Measurements from ENCODE around the gene HAUS7. TPM values are rescaled to one million over a fixed set of nuclear protein-coding genes. Genes with fewer than 3 reads are reported as not detected.
"Not testable (repeated sequence)": the region's sequence is repeated elsewhere in the genome, so short reads cannot be mapped to it uniquely, and the experiment has no call there.

The HAUS7 gene
- total and polyA plus RNA-seq, 4 donors = 11.3 to 42.9 (median 28.0) TPM

- no peak overlapping the region for H3K9ac ChIP-seq (ENCODE audit: insufficient read depth in 1 of 2, low read length in 2 of 2)
- no peaks in the 10 kb centered on the region for H3K4me1 ChIP-seq (ENCODE audit: control insufficient read depth in 5 of 5, insufficient read depth in 5 of 5, low read length in 5 of 5)
- H3K27ac ChIP-seq (ENCODE audit: low read depth in 1 of 2, low read length in 1 of 2) = no peak overlapping the region
- ATAC-seq (ENCODE audit: insufficient read depth, low FRiP score) (no peak), DNase-seq (no peak)
- H3K36me3 ChIP-seq (ENCODE audit: control insufficient read depth in 4 of 4, insufficient read depth in 4 of 4, low read length in 4 of 4) = no peaks in the 10 kb centered on the region
- H3K9me3 ChIP-seq (ENCODE audit: control insufficient read depth in 4 of 4, insufficient read depth in 3 of 4, low read length in 3 of 4) = no peaks in the 10 kb centered on the region
- 89 to 91% methylated on average over 9 of the region's 9 CpGs for WGBS, 2 donors
- no peaks in the 10 kb centered on the region for H3K27me3 ChIP-seq (ENCODE audit: control insufficient read depth in 3 of 3, insufficient read depth in 3 of 3, low read length in 2 of 3)
- no peak overlapping the region for H3K4me3 ChIP-seq
- no peak for TF ChIP-seq CTCF (IDR thresholded peaks at IDR 0.05; ENCODE audit: control extremely low read depth, extremely low read depth)
Observed at GRCh38 chrX:153406011-153406410, 64.4 kb downstream of the HAUS7 start.

DNA sequence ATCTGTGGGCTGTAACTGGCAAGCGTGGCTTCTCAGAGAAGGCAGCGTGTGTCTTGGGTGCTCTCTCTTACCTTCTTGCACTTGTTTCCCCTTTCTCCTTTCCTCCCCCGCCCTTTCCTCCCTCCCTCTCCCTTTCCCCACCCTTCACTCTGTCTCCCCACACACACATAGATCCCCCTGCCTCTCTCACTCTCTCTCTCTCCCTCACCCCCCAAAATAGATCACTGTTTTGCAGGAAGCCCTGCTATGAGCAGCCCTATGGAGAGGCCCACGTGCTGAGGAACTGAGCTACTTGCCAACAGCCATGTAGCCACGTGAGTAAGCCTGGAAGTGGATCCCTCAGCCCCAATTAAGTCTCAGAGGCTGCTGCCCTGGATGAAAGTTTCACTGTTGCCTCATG, 65.0 kb downstream of the HAUS7 start:
- Histone ChIP-seq H3K4me1 (ENCODE audit: control insufficient read depth in 5 of 5, insufficient read depth in 5 of 5, low read length in 5 of 5) (no peaks in the 10 kb centered on the region), H3K4me3 (no peak overlapping the region), H3K27me3 (ENCODE audit: control insufficient read depth in 3 of 3, insufficient read depth in 3 of 3, low read length in 2 of 3) (no peaks in the 10 kb centered on the region), H3K27ac (ENCODE audit: low read depth in 1 of 2, low read length in 1 of 2) (no peak overlapping the region), H3K9me3 (ENCODE audit: control insufficient read depth in 4 of 4, insufficient read depth in 3 of 4, low read length in 3 of 4) (no peaks in the 10 kb centered on the region), H3K36me3 (ENCODE audit: control insufficient read depth in 4 of 4, insufficient read depth in 4 of 4, low read length in 4 of 4) (no peaks in the 10 kb centered on the region), H3K9ac (ENCODE audit: insufficient read depth in 1 of 2, low read length in 2 of 2) (no peak overlapping the region)
- WGBS, 2 donors = 9 to 46% methylated on average over 4 to 5 of the region's 5 CpGs
- TF ChIP-seq CTCF (IDR thresholded peaks at IDR 0.05; ENCODE audit: control extremely low read depth, extremely low read depth) = no peak
- no peak for DNase-seq
- ATAC-seq (ENCODE audit: insufficient read depth, low FRiP score) = no peak

GRCh38 chrX:153404333-153404732, 66.0 kb downstream of the HAUS7 start:
- H3K27ac ChIP-seq (ENCODE audit: low read depth in 1 of 2, low read length in 1 of 2); H3K4me3 ChIP-seq; ATAC-seq (ENCODE audit: insufficient read depth, low FRiP score); H3K36me3 ChIP-seq (ENCODE audit: control insufficient read depth in 4 of 4, insufficient read depth in 4 of 4, low read length in 4 of 4); H3K9ac ChIP-seq (ENCODE audit: insufficient read depth in 1 of 2, low read length in 2 of 2); H3K9me3 ChIP-seq (ENCODE audit: control insufficient read depth in 4 of 4, insufficient read depth in 3 of 4, low read length in 3 of 4); DNase-seq; H3K27me3 ChIP-seq (ENCODE audit: control insufficient read depth in 3 of 3, insufficient read depth in 3 of 3, low read length in 2 of 3); H3K4me1 ChIP-seq (ENCODE audit: control insufficient read depth in 5 of 5, insufficient read depth in 5 of 5, low read length in 5 of 5): not testable (repeated sequence)
- WGBS, 2 donors = 80 to 98% methylated on average over 5 of the region's 5 CpGs

DNA sequence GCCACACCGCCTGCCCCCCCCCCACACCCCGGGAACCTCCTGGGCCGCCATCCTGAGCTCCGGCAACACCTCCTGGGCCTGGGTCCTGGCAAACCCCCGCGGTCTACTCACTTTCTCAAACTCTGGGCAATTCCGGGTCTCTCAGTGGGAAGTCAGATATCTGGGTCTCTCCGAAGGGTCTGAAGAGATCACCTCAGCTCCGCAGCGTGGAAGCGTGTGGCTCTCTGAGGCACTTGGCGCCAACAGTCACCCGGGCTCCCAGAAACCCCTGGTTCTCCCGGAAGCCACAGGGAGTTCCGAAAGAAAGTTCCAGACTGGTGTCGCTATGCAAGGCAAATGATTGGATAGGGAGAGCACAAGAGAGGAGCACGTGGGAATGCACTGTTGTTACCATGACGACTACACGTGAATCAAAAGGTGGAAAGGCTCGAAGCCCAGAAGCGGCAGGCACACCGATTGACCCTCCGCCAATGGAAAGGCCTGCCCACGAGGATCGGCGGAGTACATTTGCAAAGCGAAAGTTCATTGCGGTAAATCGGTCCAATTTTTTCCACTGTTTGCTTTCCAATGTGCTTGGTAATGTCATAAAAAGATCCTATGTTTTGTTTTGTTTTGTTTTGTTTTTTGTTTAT, 69.1 kb downstream of the HAUS7 start, which contains the start of gene PNMA6E:
Gene PNMA6E (minus strand): TSS at position 218 of the 632 bp plus-strand sequence. CDS start 2,501 bp downstream, outside the sequence.
- Histone ChIP-seq H3K4me3 (no peak within 1 kb of the TSS), H3K27ac (ENCODE audit: low read depth in 1 of 2, low read length in 1 of 2) (no peak within 1 kb of the TSS), H3K27me3 (ENCODE audit: control insufficient read depth in 3 of 3, insufficient read depth in 3 of 3, low read length in 2 of 3) (peaks cover 0 to 1% (median 0%) of the 10 kb centered on the region in 3 donors), H3K4me1 (ENCODE audit: control insufficient read depth in 5 of 5, insufficient read depth in 5 of 5, low read length in 5 of 5) (no peaks in the 10 kb centered on the region), H3K9me3 (ENCODE audit: control insufficient read depth in 4 of 4, insufficient read depth in 3 of 4, low read length in 3 of 4) (peaks cover 0 to 3% (median 0%) of the 10 kb centered on the region in 4 donors), H3K36me3 (ENCODE audit: control insufficient read depth in 4 of 4, insufficient read depth in 4 of 4, low read length in 4 of 4) (no peaks in the 10 kb centered on the region), H3K9ac (ENCODE audit: insufficient read depth in 1 of 2, low read length in 2 of 2) (no peak within 1 kb of the TSS)
- DNase-seq (no peak), ATAC-seq (ENCODE audit: insufficient read depth, low FRiP score) (no peak)
- no peak for TF ChIP-seq CTCF (IDR thresholded peaks at IDR 0.05; ENCODE audit: control extremely low read depth, extremely low read depth)
- 93 to 98% methylated on average over 29 of the region's 29 CpGs for WGBS, 2 donors

Data from lung (tissue), 12 donors.